Raji (cell line): ENCODE results near the gene CRYAB.

Experiments used
- POLR2A ChIP-seq: IDR thresholded peaks from 2 replicates; pipeline ENCODE4 v1.6.1; 2011; ENCODE audit warnings: low read depth, low read length, control low read depth; ENCODE audit not compliant: insufficient read depth

CRYAB gene

GRCh38 chr11:111938687-111939160 lies 27.2 kb upstream of the CRYAB start:
- TF ChIP-seq POLR2A: no peak

- TF ChIP-seq POLR2A: no peak
Observed at GRCh38 chr11:111937844-111938243, 26.3 kb upstream of the CRYAB start.

GRCh38 chr11:111937461-111937769 lies 25.8 kb upstream of the CRYAB start:
- TF ChIP-seq POLR2A: no peak

- TF ChIP-seq POLR2A: no peak
Observed at GRCh38 chr11:111936040-111936540, 24.5 kb upstream of the CRYAB start.

- TF ChIP-seq POLR2A: no peak
Observed at GRCh38 chr11:111935317-111936039, 23.9 kb upstream of the CRYAB start.

- TF ChIP-seq POLR2A: no peak
Observed at GRCh38 chr11:111934306-111934705, 22.7 kb upstream of the CRYAB start.

GRCh38 chr11:111933872-111934271 lies 22.3 kb upstream of the CRYAB start:
- no peak for TF ChIP-seq POLR2A

GRCh38 chr11:111932611-111932950 lies 21.0 kb upstream of the CRYAB start:
- TF ChIP-seq POLR2A: no peak

- TF ChIP-seq POLR2A: no peak
Observed at GRCh38 chr11:111930472-111930871, 18.9 kb upstream of the CRYAB start.

GRCh38 chr11:111926505-111927391 lies 15.2 kb upstream of the CRYAB start:
- peak; percentile 88 for TF ChIP-seq POLR2A

GRCh38 chr11:111925953-111926352 lies 14.4 kb upstream of the CRYAB start:
- no peak for TF ChIP-seq POLR2A

GRCh38 chr11:111923951-111924350 lies 12.4 kb upstream of the CRYAB start:
- TF ChIP-seq POLR2A: no peak

- no peak for TF ChIP-seq POLR2A
Observed at GRCh38 chr11:111923351-111923788, 11.8 kb upstream of the CRYAB start.

- TF ChIP-seq POLR2A: no peak
Observed at GRCh38 chr11:111922803-111923202, 11.2 kb upstream of the CRYAB start.

- no peak for TF ChIP-seq POLR2A
Observed at GRCh38 chr11:111921541-111922230, 10.1 kb upstream of the CRYAB start.

- no peak for TF ChIP-seq POLR2A
Observed at GRCh38 chr11:111920908-111921307, 9.3 kb upstream of the CRYAB start.
